GM19468 (cell line): Measurements from ENCODE around the gene KRT81.

Experiments used
- ATAC-seq: cut with Tn5 transposase; IDR thresholded peaks from one replicate; pipeline ENCODE4 v1.9.1; 2021; ENCODE audit warnings: mild to moderate bottlenecking, moderate library complexity, moderate number of reproducible peaks; ENCODE audit not compliant: unreplicated experiment; ENCODE audit errors: extremely low read depth

KRT81 gene

DNA sequence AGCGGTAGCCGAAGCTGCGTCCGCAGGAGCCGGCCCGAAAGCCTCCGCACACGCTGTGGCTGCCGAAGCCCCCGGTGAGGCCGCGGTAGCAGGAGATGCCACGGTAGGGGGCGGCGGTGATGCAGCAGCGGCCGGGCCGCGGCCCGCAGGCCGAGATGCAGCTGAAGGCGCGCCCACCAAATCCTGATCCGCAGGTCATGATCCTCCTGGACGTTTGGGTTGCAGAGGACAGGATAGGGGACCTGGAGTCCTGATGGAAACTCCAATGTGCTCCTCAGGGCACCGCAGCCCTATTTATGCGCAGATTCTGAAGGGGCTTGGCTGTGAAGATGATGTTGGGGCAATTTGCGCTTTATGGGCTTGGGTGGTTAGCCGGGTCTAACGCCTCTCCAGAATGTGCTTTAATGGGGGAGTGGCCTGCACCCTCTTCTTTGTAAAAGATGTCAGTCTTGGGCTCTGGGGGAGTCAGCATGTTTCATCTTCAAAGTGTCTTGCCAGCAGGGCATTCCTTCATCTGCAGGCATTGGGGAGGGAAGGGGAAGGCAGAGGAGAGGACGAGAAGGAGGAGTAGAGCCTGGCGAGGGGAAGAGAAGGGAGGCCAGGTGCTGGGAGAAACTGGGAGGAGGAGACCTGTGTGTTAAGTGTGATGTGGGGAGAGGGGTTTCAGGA, at the start of gene KRT81:
Gene KRT81 (minus strand): TSS at position 268 of the 669 bp plus-strand sequence. CDS start 69 bp downstream, at position 199.
- ATAC-seq: no peak

DNA sequence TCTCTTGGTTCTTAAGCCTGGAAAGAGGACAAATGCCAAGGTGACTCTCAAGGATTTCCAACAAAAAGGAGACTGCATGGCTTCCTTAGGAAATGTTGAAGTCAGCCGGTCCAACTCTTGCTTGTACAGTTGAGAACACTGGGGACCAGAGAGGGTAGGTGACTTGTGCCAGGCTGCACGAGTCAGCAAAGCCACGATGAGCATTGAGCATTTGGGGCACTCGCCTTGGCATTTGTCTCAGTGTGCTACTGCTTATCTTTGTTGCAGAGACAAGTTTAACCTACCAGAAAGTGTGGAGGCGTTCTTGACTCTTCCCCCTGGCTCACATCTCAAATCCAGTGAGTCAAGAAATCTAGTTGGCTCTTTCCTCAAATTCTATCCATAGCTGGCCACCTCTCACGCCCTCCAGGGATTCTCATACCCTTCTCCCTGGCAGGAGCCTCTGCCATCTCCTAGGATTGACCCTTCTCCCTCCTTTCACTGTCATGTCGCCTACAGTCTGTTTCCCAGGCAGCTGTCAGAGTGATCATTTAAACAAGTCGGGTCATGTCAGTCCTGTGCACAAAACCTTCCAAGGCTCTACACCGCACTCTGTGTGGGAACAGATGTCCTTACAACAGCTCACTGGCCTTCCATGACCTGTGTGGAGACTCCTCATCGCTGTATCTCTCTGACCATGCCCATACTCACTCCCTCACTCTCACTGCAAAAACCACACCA, 47.1 kb upstream of the KRT81 start:
- no peak for ATAC-seq

DNA sequence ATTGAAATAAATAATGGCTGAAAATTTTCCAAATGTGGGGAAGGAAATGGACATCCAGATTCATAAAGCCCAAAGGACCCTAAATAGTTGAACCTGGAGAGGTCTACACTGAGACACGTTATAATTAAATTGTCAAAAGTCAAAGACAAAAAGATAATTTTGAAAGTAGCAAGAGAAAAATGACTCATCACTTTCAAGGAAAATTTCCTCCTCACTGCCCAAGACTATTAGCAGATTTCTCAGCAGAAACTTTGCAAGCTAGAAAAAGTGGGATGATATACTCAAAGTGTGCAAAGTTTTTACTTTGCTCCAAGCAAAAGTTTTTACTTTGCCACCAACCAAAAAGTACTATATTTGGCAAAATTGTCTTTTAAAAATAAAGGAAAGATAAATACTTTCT, 45.7 kb upstream of the KRT81 start:
- no peak for ATAC-seq

DNA sequence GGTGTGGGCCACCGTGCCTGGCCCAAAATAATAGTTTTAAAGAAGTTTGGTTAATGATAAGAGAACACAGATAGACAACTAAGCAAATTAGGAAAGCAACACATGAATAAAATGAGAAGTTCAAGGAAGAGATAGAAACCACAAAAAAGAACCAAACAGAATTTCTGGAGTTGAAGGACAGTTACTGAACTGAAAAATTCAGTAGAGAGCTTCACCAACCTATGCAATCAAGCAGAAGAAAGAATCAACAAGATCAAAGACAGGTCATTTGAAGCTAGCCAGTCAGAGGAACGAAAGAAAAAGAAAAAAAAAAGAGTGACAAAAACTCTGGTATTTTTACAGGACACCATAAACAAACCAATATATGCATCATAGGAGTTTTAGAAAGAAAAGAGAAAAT, 45.3 kb upstream of the KRT81 start:
- ATAC-seq: no peak

GRCh38 chr12:52335598-52336262, 44.4 kb upstream of the KRT81 start:
- ATAC-seq: no peak

DNA sequence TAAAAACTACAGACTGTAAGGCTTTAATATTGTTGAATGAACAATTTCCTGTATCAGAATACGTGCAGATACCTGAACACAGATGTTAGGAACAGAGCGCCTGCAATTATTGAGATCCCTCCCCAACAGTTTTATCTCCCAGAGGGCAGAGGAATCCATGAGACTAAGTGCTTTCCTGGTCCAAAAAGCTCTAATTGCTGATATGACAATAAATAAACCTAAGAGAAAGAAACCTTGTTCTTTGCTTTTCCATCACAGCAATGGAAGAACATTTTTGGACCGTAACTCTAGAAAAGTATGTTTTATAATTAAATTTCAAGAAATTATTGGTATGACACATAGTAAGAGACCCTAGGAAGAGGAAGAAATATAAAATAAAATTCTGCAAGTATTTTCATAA, 42.9 kb upstream of the KRT81 start:
- ATAC-seq: no peak

DNA sequence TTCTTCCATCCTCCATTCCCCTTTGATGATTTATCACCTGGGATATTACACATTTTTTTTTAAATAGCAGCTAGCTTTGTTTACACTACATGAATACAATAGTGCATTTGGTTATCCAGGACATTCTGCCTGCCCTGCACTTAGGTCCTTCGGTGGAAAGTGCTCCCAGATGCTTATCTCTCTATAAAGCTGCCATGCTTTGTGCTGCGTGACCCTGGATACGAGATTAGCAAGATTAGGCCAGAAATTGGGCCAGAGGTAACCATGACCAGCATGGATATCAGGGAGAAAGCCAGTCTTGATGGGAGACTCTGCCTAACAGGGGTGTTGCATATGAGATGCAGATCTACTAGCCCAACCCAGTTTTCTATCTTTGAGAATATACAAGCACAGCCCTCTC, 42.0 kb upstream of the KRT81 start:
- ATAC-seq: no peak

DNA sequence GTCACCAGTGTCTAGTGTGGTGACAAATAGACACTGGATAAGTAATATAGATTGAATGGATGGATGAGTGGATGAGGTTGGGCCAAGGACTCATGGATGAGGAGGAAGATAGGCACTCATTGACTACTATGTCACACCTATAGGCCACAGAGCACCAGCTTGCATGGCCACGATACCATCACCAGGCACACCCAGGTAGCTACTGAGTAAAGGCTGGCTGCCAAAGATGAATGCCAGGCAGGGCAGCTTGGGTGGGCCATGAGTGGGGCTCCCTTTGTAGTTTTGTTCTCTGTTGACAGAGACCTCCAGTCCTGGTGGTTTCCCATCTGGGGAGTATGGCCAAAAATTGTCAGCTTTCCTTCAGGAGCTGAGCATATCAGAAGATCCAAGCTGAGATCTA, 41.0 kb upstream of the KRT81 start:
- no peak for ATAC-seq

DNA sequence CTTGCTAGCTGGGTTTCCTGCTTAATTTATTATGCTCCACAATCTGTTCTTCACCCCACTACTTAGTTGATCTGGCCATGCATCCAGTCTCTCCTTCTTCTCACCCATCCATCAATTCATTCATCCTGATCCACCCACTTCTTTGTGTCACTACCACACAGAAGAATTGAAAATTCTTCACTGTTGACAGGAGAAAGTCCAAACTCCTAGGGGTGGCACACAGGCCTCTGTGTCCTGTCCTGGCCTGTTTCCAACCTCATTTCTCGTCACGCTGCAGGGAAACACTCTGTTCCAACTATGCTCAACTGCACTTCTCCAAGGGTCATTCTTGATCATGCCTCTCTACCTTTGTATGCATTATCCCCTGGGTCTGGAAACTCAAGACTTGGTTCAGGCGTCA, 40.5 kb upstream of the KRT81 start:
- ATAC-seq: no peak

DNA sequence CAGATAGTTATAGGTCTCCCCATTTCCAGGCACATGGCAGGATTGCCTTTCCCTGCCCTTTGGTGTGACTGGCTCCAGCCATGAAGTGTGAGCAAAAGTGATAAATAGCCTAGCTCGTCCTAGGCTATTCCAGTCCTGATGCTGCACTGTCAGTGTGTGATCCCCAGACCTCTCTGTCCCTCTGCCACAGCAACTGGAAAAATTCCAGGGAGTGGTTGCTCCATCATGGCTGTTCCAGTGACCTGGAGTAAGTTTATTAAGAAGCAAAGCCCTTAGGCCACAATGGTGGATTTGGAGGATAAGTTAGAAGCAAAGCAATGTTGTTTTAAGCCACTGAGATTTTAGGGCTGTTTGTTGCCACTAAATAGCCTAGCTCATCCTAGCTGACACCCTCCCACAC, 39.7 kb upstream of the KRT81 start:
- ATAC-seq: no peak

- ATAC-seq: no peak
Measured at GRCh38 chr12:52327830-52328500, 36.6 kb upstream of the KRT81 start.

- peak; percentile 75 for ATAC-seq
Measured at GRCh38 chr12:52327052-52327829, 35.9 kb upstream of the KRT81 start.

GRCh38 chr12:52324153-52324444, 32.8 kb upstream of the KRT81 start:
- ATAC-seq: no peak

GRCh38 chr12:52323416-52324152, 32.2 kb upstream of the KRT81 start:
- no peak for ATAC-seq

- ATAC-seq: no peak
Measured at GRCh38 chr12:52323001-52323400, 31.7 kb upstream of the KRT81 start.

- no peak for ATAC-seq
Measured at GRCh38 chr12:52322069-52322468, 30.7 kb upstream of the KRT81 start.

DNA sequence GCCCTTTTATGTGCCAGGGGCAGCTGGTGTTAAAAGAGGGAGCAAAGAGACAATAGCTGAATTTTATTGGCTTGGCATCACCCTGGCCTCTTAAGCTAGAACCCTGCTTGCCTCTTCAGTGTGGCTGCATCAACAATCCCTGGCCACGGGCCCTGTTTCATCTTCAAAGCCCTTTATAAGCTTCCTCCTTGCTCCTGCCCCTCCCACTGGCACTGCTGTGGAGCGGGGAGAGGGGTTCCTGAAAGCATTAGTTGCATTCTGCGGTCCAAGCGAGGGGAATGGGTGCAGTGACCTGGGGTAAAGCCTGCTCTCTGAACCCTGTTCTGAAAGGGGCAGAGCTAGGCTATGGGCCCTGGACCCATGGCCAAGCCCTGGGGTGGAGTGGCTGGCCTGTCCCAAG, 30.1 kb upstream of the KRT81 start:
- ATAC-seq: no peak

DNA sequence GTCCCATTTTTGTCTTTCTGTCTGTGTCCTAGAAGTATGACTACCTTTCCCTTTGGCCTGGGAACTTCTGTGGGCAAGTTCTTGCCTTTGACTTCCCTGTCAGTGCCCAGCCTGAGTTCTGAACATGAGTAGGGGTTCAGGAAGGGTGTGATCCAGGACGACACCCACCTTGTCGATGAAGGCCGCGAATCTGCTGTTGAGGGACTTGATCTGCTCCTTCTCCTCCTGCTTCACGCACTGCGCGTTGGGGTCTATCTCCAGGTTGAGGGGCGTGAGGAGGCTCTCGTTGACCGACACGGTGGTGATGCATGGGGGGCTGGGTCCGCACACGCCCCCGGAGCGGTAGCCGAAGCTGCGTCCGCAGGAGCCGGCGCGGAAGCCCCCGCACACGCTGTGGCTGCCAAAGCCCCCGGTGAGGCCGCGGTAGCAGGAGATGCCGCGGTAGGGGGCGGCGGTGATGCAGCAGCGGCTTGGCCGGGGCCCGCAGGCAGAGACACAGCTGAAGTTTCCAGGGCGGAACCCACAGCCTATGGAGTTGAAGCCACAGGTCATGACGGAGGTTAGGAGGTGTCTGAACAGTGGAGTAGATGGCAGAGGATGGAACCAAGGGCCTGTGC, 29.6 kb upstream of the KRT81 start, which contains the start of gene KRT83:
Gene KRT83 (minus strand): TSS at position 615 of the 617 bp plus-strand sequence. CDS start 63 bp downstream, at position 552.
- no peak for ATAC-seq

DNA sequence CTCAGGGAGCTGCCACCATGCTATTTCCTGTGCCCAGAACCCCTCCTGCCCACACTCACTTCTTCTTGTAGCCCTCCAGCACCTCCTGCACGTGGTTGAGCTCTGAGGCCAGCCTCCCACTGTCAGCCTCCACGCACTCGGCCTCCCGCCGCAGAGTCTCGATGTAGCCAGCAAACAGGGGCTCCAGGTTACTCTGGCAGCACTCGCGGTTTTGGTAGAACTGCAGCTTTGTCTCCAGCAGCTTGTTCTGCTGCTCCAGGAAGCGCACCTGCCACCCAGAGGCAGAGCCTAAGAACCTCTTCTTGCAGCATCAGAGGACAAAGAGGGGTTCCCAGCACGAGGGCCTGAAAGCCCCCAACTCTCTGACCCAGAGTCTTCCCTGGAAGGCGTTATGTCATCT, 27.8 kb upstream of the KRT81 start:
- no peak for ATAC-seq
